T-helper 2 cell treated with Interferon-gamma antibody and Interleukin-4, amounts not matched to agents 5 μg/mL and 100 μg/mL, for 36 hours (primary cell): ENCODE results near the gene CAAP1.
A peak's percentile ranks its signal among the peaks of the same experiment; 100 is the strongest.

Experiments used
- DNase-seq: peaks from one replicate; pipeline ENCODE4 v3.0.0; 2021; ENCODE audit warnings: low spot score
- H3K27ac Mint-ChIP-seq: one replicate; pipeline ENCODE4 v1.8.0; 2021; ENCODE audit warnings: mild to moderate bottlenecking, mixed read lengths
- H3K27me3 Mint-ChIP-seq: one replicate; pipeline ENCODE4 v1.8.0; 2021; ENCODE audit warnings: low read depth, mixed read lengths
- H3K36me3 Mint-ChIP-seq: one replicate; pipeline ENCODE4 v1.8.0; 2021; ENCODE audit warnings: low read depth, mixed read lengths
- H3K4me1 Mint-ChIP-seq: one replicate; pipeline ENCODE4 v1.8.0; 2021; ENCODE audit warnings: low read depth, mixed read lengths
- H3K4me3 Mint-ChIP-seq: one replicate; pipeline ENCODE4 v1.8.0; 2022; ENCODE audit warnings: mild to moderate bottlenecking, moderate library complexity, mixed read lengths
- H3K9me3 Mint-ChIP-seq: one replicate; pipeline ENCODE4 v1.8.0; 2021; ENCODE audit warnings: mixed read lengths

The CAAP1 gene, protein sequence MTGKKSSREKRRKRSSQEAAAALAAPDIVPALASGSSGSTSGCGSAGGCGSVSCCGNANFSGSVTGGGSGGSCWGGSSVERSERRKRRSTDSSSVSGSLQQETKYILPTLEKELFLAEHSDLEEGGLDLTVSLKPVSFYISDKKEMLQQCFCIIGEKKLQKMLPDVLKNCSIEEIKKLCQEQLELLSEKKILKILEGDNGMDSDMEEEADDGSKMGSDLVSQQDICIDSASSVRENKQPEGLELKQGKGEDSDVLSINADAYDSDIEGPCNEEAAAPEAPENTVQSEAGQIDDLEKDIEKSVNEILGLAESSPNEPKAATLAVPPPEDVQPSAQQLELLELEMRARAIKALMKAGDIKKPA

GRCh38 chr9:26892251-26893029 is at the start of gene CAAP1:
TSS of gene CAAP1 (minus strand) at chr9:26892802. CDS start at chr9:26892715, 87 bp downstream.
- Mint-ChIP-seq H3K9me3 (peaks cover 6% of the 10 kb centered on the region), H3K4me3 (peak within 1 kb of the TSS; percentile 92), H3K4me1 (peaks cover 28% of the 10 kb centered on the region), H3K27ac (peak within 1 kb of the TSS; percentile 100), H3K27me3 (no peaks in the 10 kb centered on the region), H3K36me3 (peaks cover 6% of the 10 kb centered on the region)
- DNase-seq = peak; percentile 93

GRCh38 chr9:26940779-26941178 is 48.2 kb upstream of the CAAP1 start:
- H3K9me3 Mint-ChIP-seq = peaks cover 10% of the 10 kb centered on the region
- peaks cover 52% of the 10 kb centered on the region for H3K4me1 Mint-ChIP-seq
- peaks cover 53% of the 10 kb centered on the region for H3K36me3 Mint-ChIP-seq
- peak overlapping the region; percentile 25 for H3K4me3 Mint-ChIP-seq
- DNase-seq = no peak
- no peaks in the 10 kb centered on the region for H3K27me3 Mint-ChIP-seq
- peak overlapping the region; percentile 69 for H3K27ac Mint-ChIP-seq

DNA sequence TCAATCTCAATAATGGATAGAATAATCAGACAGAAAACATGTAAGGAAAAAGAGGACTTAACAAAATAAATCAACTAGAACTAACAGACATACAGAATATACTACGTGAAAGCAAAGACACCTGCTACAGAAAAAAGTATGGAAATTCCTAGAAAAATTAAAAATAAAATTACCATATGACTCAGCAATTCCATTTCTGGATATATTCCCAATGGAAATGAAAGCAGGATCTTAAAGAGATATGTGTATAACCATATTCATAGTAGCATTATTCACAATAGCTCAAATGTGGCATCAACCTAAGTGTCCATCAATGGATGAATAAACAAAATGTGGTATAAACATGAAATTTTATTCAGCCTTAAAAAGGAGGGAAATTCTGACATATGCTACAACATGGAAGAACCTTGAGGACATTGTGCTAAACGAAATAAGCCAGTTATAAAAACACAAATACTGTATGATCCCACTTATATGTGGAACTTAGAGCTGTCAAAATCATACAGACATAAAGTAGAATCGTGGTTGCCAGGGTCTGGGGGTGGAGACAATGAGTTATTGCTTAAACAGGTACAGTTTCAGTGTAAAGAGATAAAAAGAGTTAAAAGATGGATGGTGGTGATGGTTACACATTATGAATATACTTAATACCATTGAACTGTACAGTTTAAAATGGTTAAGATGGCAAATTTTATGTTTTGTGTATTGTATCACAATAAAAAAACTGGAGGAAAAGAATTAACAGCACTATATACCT is 47.5 kb upstream of the CAAP1 start:
- H3K4me1 Mint-ChIP-seq = peaks cover 47% of the 10 kb centered on the region
- H3K27ac Mint-ChIP-seq = peak overlapping the region; percentile 69
- peaks cover 49% of the 10 kb centered on the region for H3K36me3 Mint-ChIP-seq
- H3K27me3 Mint-ChIP-seq = no peaks in the 10 kb centered on the region
- no peak for DNase-seq
- H3K4me3 Mint-ChIP-seq = peak overlapping the region; percentile 25
- H3K9me3 Mint-ChIP-seq = peaks cover 10% of the 10 kb centered on the region

DNA sequence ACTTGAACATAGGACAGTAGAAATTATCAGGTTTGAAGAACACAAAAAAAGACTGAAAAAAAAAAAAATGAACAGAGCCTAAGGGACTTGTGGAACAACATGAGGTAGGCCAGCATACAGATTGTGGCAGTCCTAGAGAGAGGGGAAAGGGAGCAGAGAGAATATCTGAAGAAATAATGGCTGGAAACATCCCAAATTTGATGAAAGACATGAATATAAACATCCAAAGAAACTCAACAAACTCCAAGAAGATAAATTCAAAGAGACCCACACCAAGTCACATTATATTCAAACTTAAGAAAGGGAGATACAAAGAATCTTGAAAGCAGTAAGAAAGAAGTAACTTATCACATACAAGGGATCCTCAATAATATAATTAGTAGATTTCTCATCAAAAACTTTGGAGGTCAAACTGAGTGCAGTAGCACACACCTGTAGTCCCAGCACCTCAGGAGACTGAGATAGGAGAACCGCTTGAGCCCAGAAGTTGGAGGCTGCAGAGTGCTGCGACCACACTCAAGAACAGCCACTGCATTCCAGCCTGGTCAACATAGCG is 45.3 kb upstream of the CAAP1 start:
- Mint-ChIP-seq H3K27ac (no peak overlapping the region), H3K9me3 (peaks cover 10% of the 10 kb centered on the region), H3K4me1 (peaks cover 35% of the 10 kb centered on the region), H3K27me3 (no peaks in the 10 kb centered on the region), H3K36me3 (peaks cover 37% of the 10 kb centered on the region), H3K4me3 (no peak overlapping the region)
- DNase-seq = no peak

DNA sequence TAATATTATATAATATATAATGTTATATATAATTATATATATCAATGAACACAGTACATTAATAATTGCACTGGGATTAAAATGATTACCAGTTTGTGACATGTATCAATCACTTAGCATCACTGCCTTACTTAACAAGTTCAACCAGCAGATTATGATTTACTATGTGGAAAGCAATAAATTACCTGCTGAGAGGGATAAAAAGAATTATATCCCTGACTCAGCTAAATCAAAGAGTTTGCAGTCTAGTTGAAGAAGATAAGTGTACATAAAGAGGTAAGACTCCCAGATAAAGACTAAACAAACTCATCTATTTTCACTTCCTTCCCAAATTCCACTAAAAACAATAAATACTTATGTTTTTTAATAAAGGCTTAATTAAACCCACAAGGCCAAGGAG is 43.2 kb upstream of the CAAP1 start:
- peaks cover 10% of the 10 kb centered on the region for H3K9me3 Mint-ChIP-seq
- no peaks in the 10 kb centered on the region for H3K27me3 Mint-ChIP-seq
- no peak for DNase-seq
- peaks cover 25% of the 10 kb centered on the region for H3K4me1 Mint-ChIP-seq
- no peak overlapping the region for H3K4me3 Mint-ChIP-seq
- peaks cover 42% of the 10 kb centered on the region for H3K36me3 Mint-ChIP-seq
- H3K27ac Mint-ChIP-seq = no peak overlapping the region

GRCh38 chr9:26928902-26929495 is 36.4 kb upstream of the CAAP1 start:
- Mint-ChIP-seq H3K36me3 (peaks cover 45% of the 10 kb centered on the region), H3K9me3 (no peaks in the 10 kb centered on the region), H3K27ac (no peak overlapping the region), H3K4me3 (no peak overlapping the region), H3K27me3 (no peaks in the 10 kb centered on the region), H3K4me1 (peaks cover 2% of the 10 kb centered on the region)
- DNase-seq = no peak

- Mint-ChIP-seq H3K4me3 (no peak overlapping the region), H3K9me3 (no peaks in the 10 kb centered on the region), H3K4me1 (no peaks in the 10 kb centered on the region), H3K27ac (no peak overlapping the region), H3K36me3 (peaks cover 52% of the 10 kb centered on the region), H3K27me3 (no peaks in the 10 kb centered on the region)
- DNase-seq = no peak
These were observed 33.0 kb upstream of the CAAP1 start for GRCh38 chr9:26925609-26926008.

- Mint-ChIP-seq H3K4me3 (no peak overlapping the region), H3K4me1 (no peaks in the 10 kb centered on the region), H3K9me3 (no peaks in the 10 kb centered on the region), H3K27ac (no peak overlapping the region), H3K27me3 (no peaks in the 10 kb centered on the region), H3K36me3 (peaks cover 66% of the 10 kb centered on the region)
- no peak for DNase-seq
These were observed 27.1 kb upstream of the CAAP1 start for GRCh38 chr9:26919698-26920097.

- DNase-seq = no peak
- Mint-ChIP-seq H3K9me3 (no peaks in the 10 kb centered on the region), H3K4me3 (no peak overlapping the region), H3K27ac (no peak overlapping the region), H3K27me3 (no peaks in the 10 kb centered on the region), H3K36me3 (peaks cover 46% of the 10 kb centered on the region), H3K4me1 (no peaks in the 10 kb centered on the region)
These were observed 20.6 kb upstream of the CAAP1 start for GRCh38 chr9:26913138-26913668.

DNA sequence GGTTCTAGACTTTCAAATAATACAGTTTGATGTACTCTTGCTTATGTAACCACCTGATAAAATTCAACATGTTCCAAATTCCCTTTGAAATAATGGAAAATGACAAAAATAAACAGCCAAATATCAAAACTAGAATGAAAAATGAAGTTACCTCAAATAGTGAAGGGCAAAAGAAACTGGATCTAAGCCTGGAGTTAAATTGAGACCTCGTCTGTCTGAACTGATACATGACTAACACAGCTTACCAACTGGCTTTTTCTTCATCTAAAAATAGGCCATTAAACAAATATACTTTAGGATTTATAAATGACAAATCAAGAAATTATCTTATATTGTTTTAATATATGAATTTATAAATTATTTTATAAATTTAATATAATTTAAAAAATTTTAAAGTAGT is 12.1 kb upstream of the CAAP1 start:
- no peak for DNase-seq
- Mint-ChIP-seq H3K4me3 (no peak overlapping the region), H3K9me3 (no peaks in the 10 kb centered on the region), H3K27ac (no peak overlapping the region), H3K4me1 (no peaks in the 10 kb centered on the region), H3K27me3 (no peaks in the 10 kb centered on the region), H3K36me3 (peaks cover 34% of the 10 kb centered on the region)

DNA sequence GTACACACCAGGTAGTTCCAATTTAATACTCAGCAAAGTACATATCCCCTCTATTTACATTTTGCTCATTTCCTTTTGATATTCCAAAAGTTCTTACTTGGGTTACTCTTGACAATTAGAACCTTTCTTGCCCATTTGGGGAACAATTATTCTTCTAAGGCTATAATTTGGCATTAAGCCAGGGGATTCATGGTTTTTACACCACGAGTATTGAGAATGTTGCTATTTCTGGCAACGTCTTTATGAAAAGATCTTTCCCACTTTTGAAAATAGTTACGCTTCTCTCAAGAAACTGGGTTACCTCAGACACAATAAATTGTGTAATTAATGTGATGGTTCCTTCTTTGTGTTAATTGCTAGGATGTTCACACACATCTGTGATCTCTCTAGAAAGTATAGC is 11.5 kb upstream of the CAAP1 start:
- H3K4me1 Mint-ChIP-seq = no peaks in the 10 kb centered on the region
- H3K9me3 Mint-ChIP-seq = no peaks in the 10 kb centered on the region
- H3K36me3 Mint-ChIP-seq = peaks cover 32% of the 10 kb centered on the region
- no peak overlapping the region for H3K4me3 Mint-ChIP-seq
- no peak overlapping the region for H3K27ac Mint-ChIP-seq
- DNase-seq = no peak
- H3K27me3 Mint-ChIP-seq = no peaks in the 10 kb centered on the region

GRCh38 chr9:26893030-26893676 is 551 bp upstream of the CAAP1 start:
- Mint-ChIP-seq H3K27ac (peak overlapping the region; percentile 100), H3K27me3 (no peaks in the 10 kb centered on the region), H3K9me3 (peaks cover 6% of the 10 kb centered on the region), H3K4me1 (peaks cover 25% of the 10 kb centered on the region), H3K4me3 (peak overlapping the region; percentile 92), H3K36me3 (peaks cover 5% of the 10 kb centered on the region)
- no peak for DNase-seq

- Mint-ChIP-seq H3K4me3 (peak overlapping the region; percentile 92), H3K27ac (peak overlapping the region; percentile 100), H3K36me3 (peaks cover 6% of the 10 kb centered on the region), H3K4me1 (peaks cover 28% of the 10 kb centered on the region), H3K27me3 (no peaks in the 10 kb centered on the region), H3K9me3 (peaks cover 6% of the 10 kb centered on the region)
- no peak for DNase-seq
These were observed 876 bp downstream of the CAAP1 start for GRCh38 chr9:26891726-26892125.
